GM12874 (cell line): ENCODE data around the gene FRMD4A.

Source experiments
- CTCF ChIP-seq: IDR thresholded peaks from 2 replicates; pipeline ENCODE4 v1.5.1; 2011; ENCODE audit warnings: low read depth, mild to moderate bottlenecking, control low read depth, low read length, moderate library complexity; ENCODE audit not compliant: insufficient read depth

FRMD4A gene

GRCh38 chr10:13892871-13893270 is 437.9 kb downstream of the FRMD4A start:
- no peak for TF ChIP-seq CTCF

- no peak for TF ChIP-seq CTCF
Observed at GRCh38 chr10:13892001-13892491, 438.7 kb downstream of the FRMD4A start.

GRCh38 chr10:13891128-13892000 is 439.4 kb downstream of the FRMD4A start:
- TF ChIP-seq CTCF = no peak

- TF ChIP-seq CTCF = no peak
Observed at GRCh38 chr10:13890233-13891127, 440.2 kb downstream of the FRMD4A start.

DNA sequence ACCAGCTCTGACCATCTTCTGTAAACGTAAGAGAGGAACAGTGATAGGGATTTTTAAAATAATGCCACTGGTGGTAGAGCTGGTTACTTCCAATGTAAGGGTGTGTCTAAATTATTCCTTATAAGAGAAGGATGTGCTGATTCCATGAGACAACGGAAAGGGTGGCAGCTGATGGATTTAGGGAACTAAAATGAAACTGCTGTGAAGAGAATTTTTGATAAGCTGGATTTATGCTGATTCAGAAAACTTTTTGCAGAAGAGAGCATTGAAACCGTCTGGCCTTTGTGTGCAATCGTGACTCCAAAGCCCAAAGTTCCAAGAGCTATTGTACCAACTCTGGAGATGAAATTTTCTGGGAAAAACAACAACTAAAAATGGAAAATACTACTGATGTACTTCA is 443.0 kb downstream of the FRMD4A start:
- TF ChIP-seq CTCF = no peak

DNA sequence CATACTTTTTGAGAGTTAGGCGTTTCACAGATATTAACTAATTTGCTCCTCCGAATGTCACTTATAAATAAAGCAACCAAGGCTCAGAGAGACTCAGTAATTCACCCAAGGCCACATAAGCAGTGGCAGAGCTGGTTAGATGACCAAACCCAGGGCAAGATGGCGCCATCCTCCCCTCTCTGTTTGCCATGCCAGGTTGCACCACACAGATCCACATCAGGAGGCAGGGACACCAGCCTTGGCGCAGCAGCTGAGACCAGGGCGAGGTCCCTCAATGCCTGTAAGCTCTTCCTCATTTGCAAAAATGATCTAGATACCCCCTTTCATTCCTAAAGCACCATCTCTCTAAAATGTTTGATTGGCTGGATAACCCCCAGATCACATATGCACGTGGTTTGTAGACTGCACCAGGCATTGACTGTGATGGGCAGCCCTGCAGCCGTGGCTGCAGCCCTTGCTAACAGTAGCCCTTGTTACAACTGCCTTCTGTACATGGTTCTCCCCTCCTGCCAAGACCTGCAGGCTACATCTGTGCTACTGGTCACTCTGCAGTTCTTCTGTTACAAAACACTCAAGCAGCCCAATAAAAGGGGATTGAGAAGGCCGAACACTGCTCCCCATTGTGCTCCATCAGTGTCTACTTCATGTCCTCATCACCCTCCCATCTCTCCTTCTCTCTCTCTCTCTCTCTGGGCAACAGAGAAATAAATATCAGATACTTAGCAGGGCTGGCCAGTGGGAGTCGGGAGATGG is 445.3 kb downstream of the FRMD4A start:
- TF ChIP-seq CTCF = no peak
